Esophagus squamous epithelium (tissue), 4 donors: ENCODE measurements around the gene HMCES.

Experiments used
- CTCF ChIP-seq, 6 experiments: fragments of 450-650 bp in 4 of 6; fragments of 200-600 bp in 2 of 6; sonication (generic) in 2 of 6; IDR thresholded peaks; one replicate each; pipeline ENCODE4 v1.5.1; 2016 to 2019; ENCODE audit warnings: antibody characterized with exemption in 6 of 6, mild to moderate bottlenecking in 4 of 6, moderate library complexity in 4 of 6
- POLR2A ChIP-seq, 4 donors: fragments of 450-650 bp; IDR thresholded peaks; one replicate each; pipeline ENCODE4 v1.6.1; 2017; ENCODE audit warnings: antibody characterized with exemption in 4 of 4, mild to moderate bottlenecking in 4 of 4, moderate library complexity in 3 of 4

GRCh38 chr3:129341331-129342141 is 62.9 kb downstream of the HMCES start:
- no peak for TF ChIP-seq CTCF (IDR thresholded peaks at IDR 0.05)
- TF ChIP-seq POLR2A (IDR thresholded peaks at IDR 0.05) = no peak
